Kidney glomerular epithelial cell (primary cell): ENCODE measurements around the gene HCN2.

Experiments
- DNase-seq: peaks from one replicate; lab custom pipeline; 2025; lab: John Stamatoyannopoulos, UW

The HCN2 gene

DNA sequence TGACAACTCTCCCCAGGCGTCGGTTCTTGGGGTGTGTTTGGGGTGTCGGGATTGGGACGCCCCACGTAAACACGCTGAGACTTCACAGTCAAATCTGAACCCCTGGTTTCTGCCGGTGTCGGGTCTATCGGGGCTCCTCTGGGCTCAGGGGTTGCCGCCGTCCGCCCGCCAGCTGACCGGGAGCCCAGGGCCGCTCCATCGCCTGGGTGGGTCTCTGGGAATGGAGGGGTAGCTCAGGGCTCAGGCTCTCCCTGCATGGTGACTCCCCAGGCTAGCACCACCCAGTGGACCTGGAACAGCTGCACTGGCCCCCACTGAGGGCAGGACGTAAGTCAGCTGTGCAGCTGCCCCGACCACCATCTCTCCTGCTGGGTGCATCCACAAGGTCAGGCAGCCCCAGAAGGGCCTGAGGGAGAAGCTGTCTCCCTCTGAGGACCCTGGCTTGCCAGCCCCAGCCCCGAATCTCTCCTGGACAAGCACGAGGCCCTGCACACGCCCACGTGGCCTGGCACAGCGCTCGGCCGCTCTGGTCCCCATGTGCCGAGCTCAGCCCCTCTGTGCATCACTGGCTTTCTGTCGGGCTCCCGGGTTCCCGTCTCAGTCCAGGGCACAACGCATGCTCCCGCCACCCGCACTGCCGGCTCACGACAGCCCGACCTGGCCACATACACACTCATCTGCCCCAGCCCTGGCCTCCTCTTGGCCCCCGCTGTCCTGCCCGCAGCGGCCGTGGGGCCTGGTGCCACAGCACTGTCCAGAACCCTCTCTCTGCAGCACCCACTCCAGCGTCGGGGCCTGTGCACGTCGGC is 67.3 kb downstream of the HCN2 start:
- DNase-seq = no peak

DNA sequence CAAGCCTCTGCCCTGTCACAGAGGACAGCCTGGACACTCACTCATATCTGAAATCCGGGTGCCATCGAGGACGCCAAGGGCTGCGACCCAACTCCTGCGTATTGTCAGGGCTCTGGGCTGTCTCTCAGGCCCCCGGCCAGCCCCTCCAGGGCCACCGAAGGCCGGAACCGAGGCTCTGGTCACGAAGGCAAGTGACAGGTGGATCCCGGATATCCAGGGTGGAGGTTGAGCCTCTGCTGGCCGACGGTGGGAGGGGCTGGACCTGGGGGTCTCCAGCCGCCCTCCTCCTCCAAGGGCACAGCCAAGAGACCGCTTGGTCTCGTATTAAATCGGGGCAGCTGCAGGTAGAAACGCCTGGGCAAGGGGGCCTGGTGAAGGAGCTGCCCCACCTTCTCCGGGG is 67.9 kb downstream of the HCN2 start:
- no peak for DNase-seq

DNA sequence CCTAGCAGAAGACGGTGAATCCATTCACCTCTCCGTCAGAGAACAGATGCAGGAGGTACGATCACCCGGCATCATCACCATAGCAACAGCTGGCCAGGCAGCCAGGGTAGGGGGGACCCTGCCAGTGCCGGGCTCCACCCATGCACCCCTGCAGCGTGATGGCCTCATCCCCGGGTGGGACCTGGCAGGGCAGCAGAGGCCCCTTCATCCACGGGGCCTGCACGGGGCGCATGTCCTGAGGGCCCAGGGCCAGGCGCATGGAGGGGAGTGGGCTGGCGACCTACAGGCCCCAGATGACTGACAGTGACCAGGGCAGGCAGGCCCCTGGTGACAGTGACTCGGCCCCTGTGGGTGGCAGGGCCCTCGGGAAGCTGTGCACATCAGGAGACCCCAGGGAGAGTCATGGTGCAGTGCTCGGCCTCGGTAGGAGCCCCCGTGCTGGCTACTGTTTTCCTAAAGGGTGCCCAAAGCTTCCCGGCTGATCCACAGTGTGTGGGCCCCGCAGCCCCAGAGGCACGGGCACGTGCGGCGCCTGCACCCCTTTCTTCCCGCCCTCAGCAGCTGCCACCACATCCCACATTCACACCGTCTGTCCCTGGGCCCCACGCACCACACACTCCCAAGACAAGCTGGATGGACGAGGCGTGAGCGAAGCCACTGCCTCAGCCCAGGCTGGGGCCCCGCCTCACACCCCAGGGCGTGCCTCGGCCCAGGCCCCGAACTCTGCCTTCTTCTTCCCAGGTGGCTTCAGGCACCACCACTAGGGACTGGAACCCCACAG is 68.6 kb downstream of the HCN2 start:
- DNase-seq = no peak

DNA sequence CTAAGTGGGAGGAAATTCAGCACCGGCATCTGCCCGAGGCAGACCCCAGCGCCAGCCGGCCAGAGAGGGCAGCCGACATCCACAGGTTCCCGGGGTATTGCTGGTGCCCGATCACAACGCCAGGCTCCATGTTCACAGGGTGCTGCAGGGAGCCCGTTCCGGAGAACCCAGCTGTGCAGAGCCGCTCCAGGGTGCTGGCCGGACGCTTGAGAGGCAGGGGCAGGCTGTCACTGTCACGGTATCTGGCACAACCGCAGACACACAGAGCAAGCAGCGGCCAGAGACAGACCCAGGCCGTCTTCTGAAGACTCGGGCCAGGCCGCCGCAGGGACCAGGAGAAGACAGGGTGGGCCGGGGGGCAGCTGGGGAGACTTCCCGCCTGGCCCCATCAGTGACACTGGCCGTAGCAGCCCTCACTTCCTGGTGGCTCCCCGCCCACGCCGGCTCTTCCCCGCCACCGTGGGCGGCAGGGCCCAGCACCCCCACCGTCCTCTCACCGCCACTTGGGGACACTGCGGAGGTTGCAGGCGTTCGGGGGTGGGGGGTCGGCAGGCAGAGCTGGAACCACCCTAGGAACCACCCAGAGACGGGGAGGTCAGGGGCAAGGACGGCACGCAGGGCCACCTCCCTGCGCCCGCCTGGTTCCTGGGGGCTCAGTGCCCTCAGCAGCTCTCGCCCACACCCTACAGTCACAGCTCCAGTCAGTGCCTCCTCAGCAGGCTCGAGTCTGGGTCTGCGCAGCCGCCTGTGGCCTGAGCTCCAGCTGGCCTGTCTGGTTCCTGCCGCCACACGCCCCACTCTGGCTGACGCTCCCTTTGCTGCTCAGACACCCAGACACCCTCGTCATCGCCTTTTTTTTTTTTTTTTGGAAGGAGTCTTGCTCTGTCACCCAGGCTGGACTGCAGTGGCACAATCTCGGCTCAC is 69.5 kb downstream of the HCN2 start:
- no peak for DNase-seq

DNA sequence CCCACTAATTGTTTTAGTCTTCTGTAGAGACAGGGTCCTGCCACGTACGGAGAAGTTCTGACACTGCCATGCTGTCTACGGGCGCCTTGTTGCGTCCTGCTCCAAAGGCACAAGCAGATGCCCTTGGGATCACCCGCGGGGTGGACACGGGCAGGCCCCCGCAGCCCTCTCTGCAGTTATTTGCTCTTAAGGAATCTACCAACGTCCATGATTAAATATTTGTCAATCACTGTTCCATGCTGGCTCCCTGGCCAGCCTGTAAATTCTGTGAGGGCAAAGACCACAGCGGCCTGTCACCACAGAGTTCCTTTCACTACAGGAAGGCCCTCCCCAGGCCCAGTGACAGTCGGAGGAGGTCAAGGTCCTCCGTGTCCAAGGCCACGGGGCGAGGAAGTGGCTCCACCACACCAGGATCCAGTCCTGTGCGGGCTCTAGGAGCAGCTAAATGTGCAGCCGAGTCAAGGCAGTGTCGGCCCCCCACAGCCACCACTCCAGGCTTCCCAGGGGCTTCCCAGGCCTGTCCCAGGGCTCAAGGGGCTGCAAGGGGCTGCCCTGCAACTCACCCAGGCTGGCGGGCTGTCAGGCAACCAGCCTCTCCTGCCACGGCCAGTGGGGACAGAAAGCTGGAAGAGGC is 71.2 kb downstream of the HCN2 start:
- peak; percentile 55 for DNase-seq

DNA sequence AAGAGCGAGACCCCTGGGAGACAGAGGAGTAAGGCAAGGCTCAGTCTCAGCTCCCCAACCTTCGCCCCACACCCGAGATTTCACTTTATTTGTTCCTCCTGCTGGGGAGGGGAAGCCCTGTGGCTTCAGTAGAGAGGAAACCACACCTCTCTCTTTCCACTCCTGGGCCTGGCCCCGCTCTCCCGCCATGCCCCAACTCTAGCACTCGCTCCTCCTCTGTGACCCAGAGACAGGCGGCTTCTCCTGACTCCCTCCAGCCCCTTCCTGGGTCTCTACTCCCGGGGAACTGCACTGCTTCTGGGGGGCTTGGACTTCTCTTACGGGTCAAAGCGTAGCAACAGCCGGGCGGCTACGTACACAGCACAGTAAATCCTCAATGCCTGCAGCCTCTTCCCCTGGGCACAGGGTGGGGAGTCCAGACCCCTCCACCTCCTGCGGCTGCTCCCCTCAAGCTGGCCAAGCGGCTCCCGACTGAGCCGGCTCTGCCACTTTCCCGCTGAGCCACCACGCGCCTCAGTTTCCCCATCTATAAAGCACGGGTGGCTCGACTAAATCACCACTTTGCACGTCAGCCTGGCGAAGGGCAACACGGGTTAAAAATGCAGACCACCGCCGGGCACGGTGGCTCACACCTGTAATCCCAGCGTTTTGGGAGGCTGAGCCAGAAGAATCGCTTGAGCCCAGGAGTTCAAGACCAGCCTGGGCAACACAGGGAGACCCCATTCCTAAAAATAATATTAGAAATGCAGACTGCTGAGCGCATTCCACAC is 71.9 kb downstream of the HCN2 start:
- no peak for DNase-seq

DNA sequence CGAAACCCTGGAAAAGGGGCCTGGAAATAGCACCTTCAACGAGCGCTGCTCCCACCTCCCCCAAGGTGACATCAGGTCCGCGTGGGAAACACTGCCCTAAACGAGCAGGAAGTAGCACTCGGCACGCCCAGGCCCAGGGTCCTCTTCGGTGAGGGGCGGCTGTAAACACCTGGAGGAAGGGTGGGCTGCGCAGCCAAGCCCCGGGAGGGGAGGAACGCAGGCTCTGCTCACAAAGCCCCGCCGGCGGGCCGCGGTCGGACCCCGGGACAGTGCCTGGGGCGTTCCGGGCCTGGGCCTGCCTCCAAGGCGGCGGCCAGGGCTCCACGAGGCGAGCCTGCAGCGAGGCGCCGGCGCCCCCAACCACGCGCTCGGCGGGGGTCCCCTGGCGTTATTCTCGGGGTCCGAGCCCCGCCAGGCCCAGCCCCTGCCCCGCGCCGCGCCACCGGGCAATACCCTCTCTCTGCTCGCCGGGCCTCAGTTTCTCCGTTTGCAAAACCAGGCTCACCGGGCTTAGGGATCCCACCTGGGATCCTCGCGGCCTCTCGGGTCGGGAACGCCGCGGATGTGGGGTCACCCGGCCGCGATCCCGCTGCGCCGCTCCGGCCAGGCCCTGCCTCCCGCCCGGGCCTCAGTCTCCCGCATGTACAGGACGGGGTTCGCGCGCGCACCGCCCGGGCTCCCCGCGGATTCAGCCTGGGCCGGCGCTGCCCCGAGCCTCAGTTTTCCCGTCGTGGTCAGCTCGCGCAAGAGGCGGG is 72.7 kb downstream of the HCN2 start:
- peak; percentile 36 for DNase-seq

DNA sequence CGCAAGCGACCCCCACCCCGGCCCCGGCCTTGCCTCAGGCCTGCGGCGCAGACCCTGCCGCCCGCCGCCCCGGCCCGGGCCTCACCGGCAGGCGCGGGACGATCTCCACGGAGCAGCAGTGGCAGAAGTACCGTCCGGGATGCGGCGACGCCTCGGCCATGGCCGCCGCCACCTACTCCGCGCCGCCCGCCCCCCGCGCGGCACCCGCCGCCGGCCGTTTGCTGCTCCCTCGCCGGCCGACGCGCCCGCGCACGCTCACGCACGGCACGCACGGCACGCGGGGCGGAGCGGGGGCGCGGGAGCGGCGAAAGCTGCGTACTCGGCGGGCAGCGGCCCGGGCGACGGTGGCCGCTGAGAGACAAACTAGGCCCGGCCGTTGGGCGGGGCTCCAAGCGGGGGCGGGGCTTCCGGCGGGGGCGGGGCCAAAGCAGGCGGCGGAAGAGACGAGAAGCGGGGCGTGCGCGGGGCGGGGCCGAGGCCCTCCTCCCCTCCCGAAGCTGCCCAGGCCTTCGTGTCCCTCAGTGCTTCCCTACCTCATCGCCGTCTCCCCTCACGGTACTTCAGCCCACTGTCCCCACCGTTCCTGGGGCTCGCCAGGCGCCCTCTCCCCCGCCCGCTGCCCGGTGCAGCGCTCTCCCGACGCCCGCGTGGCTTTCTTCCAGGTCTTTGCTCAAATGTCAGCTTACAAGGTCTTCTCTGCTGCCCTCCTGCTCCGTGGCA is 73.4 kb downstream of the HCN2 start, which contains the start of gene RNF126:
TSS of gene RNF126 (minus strand) at position 253 of the 720 bp plus-strand sequence. CDS start at position 160, 93 bp downstream.
- peak; percentile 80 for DNase-seq

DNA sequence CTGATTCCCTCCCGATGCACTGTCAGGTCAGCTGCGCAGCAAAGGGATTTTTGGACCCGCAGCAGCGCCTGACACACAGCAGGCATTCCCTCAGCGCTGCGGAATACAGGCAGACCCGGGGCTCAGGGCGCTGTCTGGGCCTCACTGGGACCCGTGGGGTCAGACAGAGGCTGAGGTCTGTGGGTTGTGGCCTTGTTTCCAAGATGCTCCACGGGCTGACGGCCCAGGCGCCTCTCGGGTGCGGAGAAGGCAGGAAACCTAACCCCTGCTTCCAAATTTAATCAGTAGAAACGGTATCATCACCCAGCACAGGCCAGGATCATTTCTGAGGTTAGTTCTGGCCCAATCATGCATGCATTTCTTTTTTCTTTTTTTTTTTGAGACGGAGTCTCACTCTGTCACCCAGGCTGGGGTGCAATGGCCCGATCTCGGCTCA is 74.0 kb downstream of the HCN2 start:
- no peak for DNase-seq

DNA sequence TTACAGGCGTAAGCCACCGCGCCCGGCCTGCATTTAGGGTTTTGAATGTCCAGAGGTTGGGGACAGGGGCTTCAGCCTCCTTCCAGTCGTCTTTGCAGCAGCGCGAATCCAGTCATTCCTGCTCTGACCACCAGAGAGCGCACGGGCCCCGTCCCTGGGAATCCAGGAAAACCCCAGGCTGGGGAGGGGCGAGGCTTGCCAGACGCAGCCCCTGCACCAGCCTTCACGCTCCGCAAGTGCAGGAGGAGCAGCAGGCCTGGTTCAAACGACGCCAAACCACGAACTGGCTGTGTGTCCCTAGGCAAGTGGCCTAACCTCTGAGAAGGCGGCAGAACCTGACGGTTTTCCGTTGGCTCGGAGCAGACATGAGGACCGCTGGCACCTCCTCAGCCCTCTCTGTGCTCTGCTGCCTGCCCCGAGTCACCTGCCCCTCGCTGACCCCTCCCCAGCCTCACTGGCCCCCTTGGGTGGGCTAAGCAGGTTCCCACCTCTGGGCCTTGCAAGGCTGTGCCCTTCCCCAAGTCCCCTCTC is 75.3 kb downstream of the HCN2 start:
- DNase-seq = peak; percentile 72
